ENCODE measurements around the gene LDLRAD4.

- TF ChIP-seq CTCF (IDR thresholded peaks at IDR 0.05; ENCODE audit: borderline replicate concordance, extremely low read depth, low read length, poor library complexity, severe bottlenecking), result no peak
- no peak for TF ChIP-seq EZH2 (IDR thresholded peaks at IDR 0.05; ENCODE audit: borderline replicate concordance, low read depth, low read length, severe bottlenecking)
Measured at GRCh38 chr18:13175754-13176210, 42.8 kb upstream of the LDLRAD4 start.

Data from DND-41 (cell line).